NCI-H1105 (cell line): ENCODE measurements around the gene RGS7.
"Not testable (repeated sequence)": the region's sequence is repeated elsewhere in the genome, so short reads cannot be mapped to it uniquely, and the experiment has no call there.

Experiments used
- DNase-seq: peaks from one replicate; lab custom pipeline; 2025; lab: John Stamatoyannopoulos, UW

The RGS7 gene

DNA sequence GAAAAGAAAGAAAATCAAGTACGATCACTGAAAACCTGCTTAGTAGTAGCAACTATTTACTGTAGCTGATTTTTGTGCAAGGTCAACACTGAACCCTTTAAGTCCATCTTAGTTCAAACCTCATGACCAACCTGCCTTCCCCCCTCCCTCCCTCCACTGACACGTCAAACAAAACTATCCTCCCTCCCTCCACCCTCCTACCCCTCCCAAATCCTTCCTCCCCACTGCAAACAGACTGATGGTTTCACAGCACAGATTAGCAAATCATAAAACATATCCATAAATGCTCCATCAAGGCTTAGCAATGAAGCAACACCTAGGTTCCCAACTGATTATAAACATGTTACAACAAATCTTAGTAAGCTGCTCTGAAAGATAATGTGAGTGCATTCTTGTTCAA is 580.8 kb downstream of the RGS7 start:
- DNase-seq: no peak

DNA sequence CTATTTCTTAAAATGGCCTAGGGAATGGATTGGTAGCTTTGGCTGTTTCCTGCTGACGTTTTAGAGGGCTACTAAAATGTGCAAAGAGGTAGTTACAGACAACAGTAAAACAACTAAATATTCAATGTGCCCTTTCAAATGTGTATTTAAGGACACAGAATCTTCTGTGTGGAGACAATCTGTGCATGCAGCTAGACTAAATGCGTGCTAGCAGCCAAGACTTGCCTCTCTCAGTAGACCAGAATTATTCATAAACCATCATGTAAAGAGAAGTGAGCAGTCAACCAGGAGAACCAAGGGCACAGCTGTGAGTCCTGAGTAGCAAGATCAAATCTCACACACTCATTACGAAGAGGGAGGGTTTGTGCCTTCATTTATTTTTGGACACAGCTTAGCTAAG is 584.9 kb downstream of the RGS7 start:
- no peak for DNase-seq

DNA sequence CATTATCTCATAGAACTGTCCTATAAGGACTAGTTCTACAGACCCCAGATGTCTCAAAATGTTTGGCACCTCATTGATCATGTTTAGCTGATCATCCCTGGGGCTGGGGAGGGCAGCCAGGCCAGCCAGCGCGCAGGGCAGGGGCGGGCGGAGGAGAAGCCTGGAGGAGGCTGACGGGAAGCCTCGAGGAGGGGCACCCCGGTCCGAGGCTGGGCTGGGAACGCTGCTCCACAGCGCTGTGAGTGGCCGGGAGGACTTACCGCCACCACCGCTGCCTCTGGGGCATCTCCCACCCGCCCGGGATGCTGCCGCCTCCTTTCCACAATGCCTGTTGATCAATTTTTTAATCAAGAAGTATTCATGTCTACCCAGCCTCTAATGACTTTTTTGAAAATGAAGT is 585.6 kb downstream of the RGS7 start:
- DNase-seq: no peak

DNA sequence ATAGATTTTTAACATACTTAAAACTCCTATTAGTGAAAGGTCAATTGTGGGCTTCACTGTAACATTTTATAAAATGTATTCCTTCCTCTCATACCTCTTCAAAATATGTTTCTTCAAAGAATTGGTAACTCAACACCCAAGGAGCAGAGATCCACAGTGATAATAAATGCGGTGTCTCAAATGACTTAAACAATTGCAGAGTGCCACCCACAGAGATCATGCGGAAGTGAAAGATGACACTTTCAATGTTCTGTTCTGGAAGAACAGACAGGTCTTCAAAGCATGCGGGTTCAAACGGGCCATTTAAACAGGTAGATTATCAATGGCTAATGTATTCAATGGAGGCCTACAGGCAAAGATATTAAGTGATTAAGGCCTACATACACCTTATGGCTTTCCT is 588.0 kb downstream of the RGS7 start:
- DNase-seq: no peak

DNA sequence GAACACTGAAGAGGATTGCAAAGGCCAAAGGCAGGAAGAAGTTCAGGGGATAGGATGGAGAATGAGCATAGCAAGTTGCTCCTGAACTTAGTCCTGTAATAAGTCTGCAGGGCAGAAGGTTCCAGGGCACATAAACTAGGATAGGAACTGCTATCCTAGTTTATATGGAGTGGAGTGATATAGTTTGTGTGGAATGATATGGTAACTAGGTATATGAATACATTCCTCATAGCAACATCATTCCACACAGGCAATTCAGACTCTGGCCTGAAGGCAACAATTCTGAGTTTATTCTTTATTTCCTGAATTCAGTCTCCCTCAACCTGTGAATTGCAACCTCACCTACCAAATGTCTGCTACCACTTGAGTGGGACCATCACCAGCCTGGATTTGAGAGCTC is 590.2 kb downstream of the RGS7 start:
- no peak for DNase-seq

DNA sequence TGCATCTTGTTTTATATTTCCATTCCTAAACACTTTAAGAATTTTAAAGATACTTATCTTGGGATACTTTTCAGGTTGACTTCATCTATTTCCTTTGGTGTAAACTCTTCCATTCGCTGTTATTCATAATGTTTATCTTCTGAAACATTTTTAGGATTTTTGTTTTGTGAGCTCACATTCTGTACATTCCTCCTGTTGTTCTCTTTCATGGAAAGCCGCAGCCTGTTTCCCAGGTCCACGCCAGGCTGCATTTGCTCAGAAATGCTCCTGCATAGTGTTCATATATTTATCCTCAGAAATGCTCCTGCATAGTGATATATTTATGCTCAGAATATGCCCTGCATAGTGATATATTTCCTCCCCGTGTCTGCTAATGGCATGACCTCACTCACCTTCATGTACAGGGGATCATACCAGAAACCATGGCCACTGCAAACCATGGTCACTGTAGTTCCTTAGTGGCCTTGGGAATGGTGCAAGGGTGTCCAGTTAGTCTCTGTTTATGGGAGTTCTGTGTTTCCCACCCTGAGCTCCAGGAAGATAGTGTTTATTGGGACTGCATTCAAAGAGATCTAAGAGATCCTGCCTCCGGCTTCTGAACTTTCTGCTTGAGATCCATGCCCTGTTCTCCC is 591.2 kb downstream of the RGS7 start:
- no peak for DNase-seq

DNA sequence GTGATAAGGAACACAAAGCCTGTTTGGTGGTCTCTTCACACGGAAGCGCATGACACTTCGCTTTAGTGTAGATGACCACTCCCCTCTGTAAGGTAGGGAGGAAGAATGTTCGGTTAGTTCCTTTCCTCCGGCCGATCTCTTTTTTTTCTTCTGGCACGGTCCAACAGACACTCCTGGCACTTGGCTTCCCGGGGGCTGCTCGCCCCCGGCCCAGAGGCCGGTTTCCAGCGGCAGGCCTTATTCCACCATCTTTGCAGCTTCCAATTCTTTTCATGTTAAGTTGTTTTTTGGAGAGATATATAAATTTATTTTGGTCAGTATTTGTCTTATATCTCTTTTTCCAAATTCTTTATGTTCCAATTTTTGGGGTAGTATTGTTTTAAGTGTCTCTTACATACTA is 593.2 kb downstream of the RGS7 start:
- no peak for DNase-seq

DNA sequence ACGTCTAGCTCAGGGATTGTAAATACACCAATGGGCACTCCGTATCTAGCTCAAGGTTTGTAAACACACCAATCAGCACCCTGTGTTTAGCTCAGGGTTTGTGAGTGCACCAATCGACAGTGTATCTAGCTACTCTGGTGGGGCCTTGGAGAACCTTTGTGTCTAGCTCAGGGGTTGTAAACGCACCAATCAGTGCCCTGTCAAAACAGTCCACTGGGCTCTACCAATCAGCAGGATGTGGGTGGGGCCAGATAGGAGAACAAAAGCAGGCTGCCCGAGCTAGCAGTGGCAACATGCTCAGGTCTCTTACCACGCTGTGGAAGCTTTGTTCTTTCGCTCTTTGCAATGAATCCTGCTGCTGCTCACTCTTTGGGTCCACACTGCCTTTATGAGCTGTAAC is 593.9 kb downstream of the RGS7 start:
- DNase-seq: not testable (repeated sequence)

DNA sequence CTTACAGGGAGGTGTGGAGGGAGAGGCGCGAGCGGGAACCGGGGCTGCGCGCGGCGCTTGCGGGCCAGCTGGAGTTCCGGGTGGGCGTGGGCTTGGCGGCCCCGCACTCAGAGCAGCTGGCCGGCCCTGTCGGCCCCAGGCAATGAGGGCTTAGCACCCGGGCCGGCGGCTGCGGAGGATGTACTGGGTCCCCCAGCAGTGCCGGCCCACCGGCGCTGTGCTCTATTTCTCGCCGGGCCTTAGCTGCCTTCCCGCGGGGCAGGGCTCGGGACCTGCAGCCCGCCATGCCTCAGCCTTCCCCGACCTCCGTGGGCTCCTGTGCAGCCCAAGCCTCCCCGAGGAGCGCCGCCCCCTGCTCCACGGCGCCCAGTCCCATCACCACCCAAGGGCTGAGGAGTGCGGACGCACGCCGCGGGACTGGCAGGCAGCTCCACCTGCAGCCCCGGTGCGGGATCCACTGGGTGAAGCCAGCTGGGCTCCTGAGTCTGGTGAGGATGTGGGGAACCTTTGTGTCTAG is 594.5 kb downstream of the RGS7 start:
- not testable (repeated sequence) for DNase-seq

DNA sequence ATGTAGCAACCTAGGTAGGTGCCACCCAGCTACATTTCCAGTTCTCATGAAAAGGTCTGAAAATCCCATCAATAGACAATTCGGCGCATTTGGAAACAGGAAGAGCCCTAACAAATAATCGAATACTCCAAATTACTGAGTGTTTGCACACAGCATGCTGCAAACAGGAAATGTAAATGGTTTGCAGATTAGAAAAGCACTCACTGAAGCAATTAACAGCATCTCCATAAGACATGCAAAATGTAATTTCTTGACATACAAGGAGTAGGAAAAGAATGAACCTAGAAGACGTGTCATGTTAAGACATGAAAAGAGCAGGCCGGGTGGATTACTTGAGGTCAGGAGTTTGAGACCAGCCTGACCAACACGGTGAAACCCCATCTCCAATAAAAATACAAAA is 598.2 kb downstream of the RGS7 start:
- not testable (repeated sequence) for DNase-seq

DNA sequence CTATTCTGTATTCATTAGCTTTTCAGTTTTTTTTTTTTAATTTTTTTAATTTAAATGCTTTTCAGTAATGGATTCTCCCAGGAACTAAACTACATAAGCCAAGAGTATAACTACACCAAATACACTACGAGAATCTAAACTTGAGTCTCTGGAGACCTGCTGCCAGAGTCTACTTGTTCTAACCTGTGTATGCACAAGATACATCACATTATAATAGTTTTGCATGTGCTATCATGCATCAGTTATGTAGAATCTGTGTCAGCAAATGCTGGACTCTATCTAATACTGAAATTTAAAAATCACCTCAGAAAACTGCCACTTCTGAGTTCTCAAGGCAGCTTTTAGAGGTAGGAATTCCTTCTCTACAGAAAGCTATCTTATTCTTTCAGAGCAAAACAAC is 598.7 kb downstream of the RGS7 start:
- no peak for DNase-seq

DNA sequence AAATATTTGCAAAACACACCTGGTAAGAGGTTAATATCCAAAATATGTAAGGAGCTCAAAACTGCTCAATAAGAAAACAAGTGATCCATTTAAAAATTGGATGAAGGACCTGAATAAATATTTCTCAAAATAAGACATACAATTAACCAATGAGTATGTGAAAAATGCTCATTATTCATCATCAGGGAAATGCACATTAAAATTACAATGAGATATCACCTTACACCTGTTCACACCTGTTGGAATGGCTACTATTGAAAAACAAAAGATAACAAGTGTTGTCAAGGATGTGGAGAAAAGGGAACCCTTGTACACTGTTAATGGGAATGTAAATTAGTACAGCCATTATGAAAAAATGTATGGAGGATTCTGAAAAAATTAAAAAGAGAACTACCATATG is 609.1 kb downstream of the RGS7 start:
- no peak for DNase-seq

DNA sequence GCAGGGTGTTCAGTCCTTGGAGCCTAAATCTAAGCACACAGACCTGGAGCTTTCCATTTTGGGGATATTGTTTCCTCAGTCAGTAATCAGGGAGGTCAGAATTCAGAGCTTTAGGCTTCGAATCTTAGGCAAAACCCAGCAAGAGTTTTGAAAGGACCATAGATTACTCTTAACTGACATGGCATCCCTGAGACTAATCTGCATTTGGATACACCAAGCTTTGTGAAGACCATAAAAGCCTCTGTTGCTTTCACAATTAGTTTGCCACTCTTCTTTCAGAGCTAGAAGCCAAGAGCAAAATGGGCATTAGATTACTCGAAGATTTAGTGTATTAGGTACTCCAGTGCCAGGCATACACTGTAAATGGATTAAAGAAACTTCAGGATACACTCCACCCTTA is 613.3 kb downstream of the RGS7 start:
- DNase-seq: no peak

DNA sequence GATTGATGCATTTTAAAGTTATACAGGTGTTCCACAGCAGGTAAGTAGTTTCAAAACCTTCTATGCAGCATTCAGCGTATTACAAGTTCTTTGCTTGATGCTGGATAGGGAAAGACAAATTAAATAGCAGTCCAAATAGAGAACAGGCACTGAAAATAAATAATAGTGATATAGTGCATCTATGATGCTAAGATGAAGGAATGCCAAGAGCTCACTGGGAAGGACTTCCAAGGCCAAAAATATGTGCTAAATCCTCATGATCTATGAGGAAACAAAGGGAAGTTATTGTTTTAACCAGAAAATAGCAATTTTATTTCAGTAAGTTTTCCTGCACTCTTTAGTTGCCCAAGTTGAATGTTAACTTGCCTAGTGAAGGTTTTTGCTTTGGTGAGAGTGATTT is 617.3 kb downstream of the RGS7 start:
- DNase-seq: no peak

DNA sequence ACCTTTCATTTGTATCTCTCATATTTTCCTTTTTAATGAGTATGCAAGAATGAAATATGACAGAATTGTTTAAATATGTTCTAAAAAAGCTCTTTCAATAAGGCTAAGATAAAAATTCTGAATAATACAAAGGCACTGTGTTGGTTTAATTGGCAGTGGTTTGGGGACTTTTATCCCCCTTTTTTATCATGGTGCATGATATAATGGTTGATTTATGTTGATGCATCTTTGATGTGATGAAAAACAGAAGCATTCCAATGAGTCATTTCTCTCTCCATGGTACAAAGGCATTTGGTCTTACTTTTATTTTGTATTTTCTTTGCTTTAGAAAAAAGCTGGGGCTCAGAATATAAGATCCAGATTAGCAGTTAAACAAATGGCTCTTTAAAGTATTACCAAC is 617.9 kb downstream of the RGS7 start:
- no peak for DNase-seq

DNA sequence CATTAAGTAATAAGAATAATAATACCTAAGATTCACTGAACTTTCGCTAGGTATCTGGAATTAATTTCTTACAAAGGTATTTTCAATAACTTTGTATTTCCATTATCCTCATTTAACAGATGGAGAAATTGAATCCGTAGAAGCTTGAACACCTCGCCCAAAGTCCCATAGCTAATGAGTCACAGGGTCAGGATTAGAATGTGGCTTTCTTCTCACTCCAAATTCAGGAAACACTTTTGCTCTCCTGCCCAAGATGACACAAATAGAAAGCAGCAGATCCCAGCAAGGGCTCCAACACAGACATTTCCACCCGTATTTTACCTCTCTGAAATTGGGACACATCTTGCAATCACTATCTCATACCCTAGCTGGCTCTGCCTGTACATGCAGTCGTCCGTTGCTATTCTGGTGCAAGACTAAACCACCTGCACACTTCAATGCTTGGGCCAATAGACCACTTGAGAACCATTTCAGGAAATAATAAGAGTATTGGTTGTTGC is 619.2 kb downstream of the RGS7 start:
- DNase-seq: no peak

DNA sequence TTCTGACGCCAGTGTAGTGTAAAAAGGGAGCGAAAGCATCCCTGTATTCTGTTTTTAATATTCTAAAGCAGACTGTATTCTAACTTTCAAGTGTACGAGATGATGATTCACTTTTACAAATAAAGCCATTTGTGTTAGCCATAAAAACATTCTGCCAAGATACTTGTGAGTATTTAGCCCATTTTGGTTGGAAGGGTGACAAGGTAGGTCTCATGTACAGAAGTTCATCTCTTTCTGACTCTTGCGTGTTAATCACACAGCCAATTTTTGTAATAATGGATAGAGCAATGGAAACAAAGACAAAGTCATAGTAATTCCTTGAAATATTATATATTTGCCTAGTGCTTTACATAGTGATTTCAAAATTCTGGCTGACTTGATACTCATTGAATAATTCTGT is 619.7 kb downstream of the RGS7 start:
- DNase-seq: no peak

DNA sequence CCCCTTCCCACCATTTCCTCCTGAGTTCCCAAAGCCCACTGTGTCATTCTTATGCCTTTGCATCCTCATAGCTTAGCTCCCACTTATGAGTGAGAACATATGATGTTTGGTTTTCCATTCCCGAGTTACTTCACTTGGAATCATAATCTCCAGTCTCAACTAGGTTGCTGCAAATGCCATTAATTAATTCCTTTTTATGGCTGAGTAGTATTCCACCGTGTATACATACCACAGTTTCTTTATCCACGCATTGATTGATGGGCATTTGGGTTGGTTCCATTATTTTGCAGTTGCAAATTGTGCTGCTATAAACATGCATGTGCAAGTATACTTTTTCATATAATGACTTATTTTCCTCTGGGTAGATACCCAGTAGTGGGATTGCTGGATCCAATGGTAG is 622.3 kb downstream of the RGS7 start:
- DNase-seq: not testable (repeated sequence)

DNA sequence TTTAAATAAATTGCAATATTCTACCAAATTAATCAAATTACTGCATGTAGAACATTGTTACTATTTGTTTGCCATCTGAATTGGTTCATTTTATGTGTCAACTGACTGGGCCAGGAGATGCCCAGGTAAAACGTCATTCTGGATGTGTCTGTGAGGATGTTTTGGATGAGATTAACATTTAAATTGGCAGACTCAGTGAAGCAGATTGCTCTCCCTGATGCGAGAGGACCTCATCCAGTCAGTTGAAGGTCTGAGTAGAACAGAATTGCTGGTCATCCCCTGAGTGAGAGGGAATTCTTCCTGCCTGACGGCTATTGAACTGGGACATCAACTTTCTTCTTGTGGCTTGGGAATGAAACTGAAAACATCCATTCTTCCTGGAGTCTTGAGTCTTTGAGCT is 623.0 kb downstream of the RGS7 start:
- DNase-seq: no peak

DNA sequence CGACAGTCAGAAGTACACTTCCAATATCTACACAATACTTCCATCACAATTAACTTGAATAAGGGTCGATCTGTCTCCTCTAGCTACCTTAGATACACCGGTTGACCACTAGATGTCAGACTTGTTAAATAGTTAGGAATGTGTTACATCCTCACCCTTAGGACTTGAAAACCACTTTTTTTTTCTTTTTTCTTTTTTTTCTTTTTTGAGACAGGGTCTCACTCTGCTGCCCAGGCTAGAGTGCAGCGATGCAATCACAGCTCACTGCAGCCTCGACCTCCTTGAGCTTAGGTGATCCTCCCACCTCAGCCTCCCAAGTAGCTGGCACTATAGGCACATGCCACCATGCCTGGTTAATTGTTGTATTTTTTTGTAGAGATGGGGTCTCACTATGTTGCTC is 624.6 kb downstream of the RGS7 start:
- peak; percentile 15 for DNase-seq
